C4-2B (cell line): ENCODE results near the gene CHD3.

ENCODE experiments used
- ZFX ChIP-seq: fragments of 450-650 bp; IDR thresholded peaks from 2 replicates; pipeline ENCODE4 v1.6.1; 2017
- TF ChIP-seq, protein P1 (sequence below): fragments of 450-650 bp; conservative IDR thresholded peaks from 2 replicates; pipeline ENCODE4 v1.5.1; 2017; ENCODE audit warnings: mild to moderate bottlenecking

GRCh38 chr17:7911116-7911515, 22.5 kb downstream of the CHD3 start:
- TF ChIP-seq, protein P1, sequence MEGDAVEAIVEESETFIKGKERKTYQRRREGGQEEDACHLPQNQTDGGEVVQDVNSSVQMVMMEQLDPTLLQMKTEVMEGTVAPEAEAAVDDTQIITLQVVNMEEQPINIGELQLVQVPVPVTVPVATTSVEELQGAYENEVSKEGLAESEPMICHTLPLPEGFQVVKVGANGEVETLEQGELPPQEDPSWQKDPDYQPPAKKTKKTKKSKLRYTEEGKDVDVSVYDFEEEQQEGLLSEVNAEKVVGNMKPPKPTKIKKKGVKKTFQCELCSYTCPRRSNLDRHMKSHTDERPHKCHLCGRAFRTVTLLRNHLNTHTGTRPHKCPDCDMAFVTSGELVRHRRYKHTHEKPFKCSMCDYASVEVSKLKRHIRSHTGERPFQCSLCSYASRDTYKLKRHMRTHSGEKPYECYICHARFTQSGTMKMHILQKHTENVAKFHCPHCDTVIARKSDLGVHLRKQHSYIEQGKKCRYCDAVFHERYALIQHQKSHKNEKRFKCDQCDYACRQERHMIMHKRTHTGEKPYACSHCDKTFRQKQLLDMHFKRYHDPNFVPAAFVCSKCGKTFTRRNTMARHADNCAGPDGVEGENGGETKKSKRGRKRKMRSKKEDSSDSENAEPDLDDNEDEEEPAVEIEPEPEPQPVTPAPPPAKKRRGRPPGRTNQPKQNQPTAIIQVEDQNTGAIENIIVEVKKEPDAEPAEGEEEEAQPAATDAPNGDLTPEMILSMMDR: no peak
- TF ChIP-seq ZFX: no peak
